K562 (cell line): ENCODE results near the gene SCN8A. TPM values are rescaled to one million over a fixed set of nuclear protein-coding genes. Genes with fewer than 3 reads are reported as not detected.

ENCODE experiments used
- ATAC-seq: fragments of 200-7000 bp; cut with Tn5 transposase; 3 replicates; pipeline ENCODE4 v1.9.1; 2020; ENCODE audit warnings: moderate library complexity
- BruUV-seq: library from RNA; stranded (reverse); fragments of 400-500 nt; replicated peaks from 2 replicates; lab custom pipeline; 2021; lab: Mats Ljungman, UMichigan
- CTCF ChIA-PET: fragments of 300-600 bp; formaldehyde crosslinking; extraction: SDS; loops from one replicate; lab custom pipeline; 2021; ENCODE audit warnings: low intra/inter-chr PET ratio; lab: Yijun Ruan, JAX
- POLR2A ChIA-PET: fragments of 300-600, 350-650 bp; sonication (Branson Sonifier 250); formaldehyde crosslinking; extraction: SDS; loops from one replicate; lab custom pipeline; 2021; ENCODE audit warnings: antibody characterized with exemption, inconsistent platforms; lab: Yijun Ruan, JAX
- DNase-seq, 4 experiments: peaks; one replicate each; pipeline versions ENCODE4 v3.0.0 to v3.0.0-alpha.2; 2011 to 2018; ENCODE audit warnings: low spot score in 3 of 4, mixed read lengths in 3 of 4; ENCODE audit errors: extremely low read depth in 1 of 4
- FAIRE-seq: peaks from 2 replicates; lab custom pipeline; 2011; peaks lifted over from hg19 to GRCh38; lab: Jason Lieb, UNC
- H2AFZ ChIP-seq: 2 replicates; pipeline ENCODE4 v1.6.0; 2011; ENCODE audit warnings: low read depth, low read length, control low read depth, inconsistent platforms
- H3K27ac ChIP-seq: fragments of 200-600 bp; 3 replicates; pipeline ENCODE4 v1.8.0; 2011; ENCODE audit warnings: low read depth, mild to moderate bottlenecking, control low read depth, inconsistent platforms, low read length, moderate library complexity, mixed read lengths; ENCODE audit errors: extremely low read depth
- H3K27me3 ChIP-seq, 2 experiments: fragments of 300-600 bp in 1 of 2; 2 replicates in 1 of 2; 3 replicates in 1 of 2; pipeline versions ENCODE4 v1.6.0 to v1.8.0; 2011; ENCODE audit warnings: inconsistent platforms in 2 of 2, low read length in 2 of 2, mild to moderate bottlenecking in 1 of 2, mixed read lengths in 1 of 2, moderate library complexity in 1 of 2; ENCODE audit not compliant: control insufficient read depth in 2 of 2, insufficient read depth in 2 of 2
- H3K36me3 ChIP-seq: fragments of 300-600 bp; 3 replicates; pipeline ENCODE4 v1.8.0; 2011; ENCODE audit warnings: mild to moderate bottlenecking, low read length, inconsistent platforms; ENCODE audit not compliant: control insufficient read depth, insufficient read depth
- H3K4me1 ChIP-seq, 2 experiments: fragments of 200-600 bp in 1 of 2; replicated peaks in 1 of 2; 2 replicates in 1 of 2; 3 replicates in 1 of 2; pipeline versions ENCODE4 v1.5.1 to v1.8.0; 2011; ENCODE audit warnings: inconsistent platforms in 2 of 2, low read length in 2 of 2, mild to moderate bottlenecking in 1 of 2, mixed read lengths in 1 of 2, moderate library complexity in 1 of 2; ENCODE audit not compliant: control insufficient read depth in 2 of 2, insufficient read depth in 2 of 2
- H3K4me2 ChIP-seq: 2 replicates; pipeline ENCODE4 v1.6.1; 2011; ENCODE audit warnings: low read length, control low read depth, inconsistent platforms, mixed read lengths; ENCODE audit not compliant: insufficient read depth
- H3K4me3 ChIP-seq: fragments of 200-600 bp; sonication (generic), shearing (Covaris generic); 2 replicates; pipeline ENCODE4 v1.5.1; 2016; ENCODE audit warnings: control low read depth, inconsistent platforms
- H3K79me2 ChIP-seq: fragments of 200-600 bp; 3 replicates; pipeline ENCODE4 v1.8.0; 2011; ENCODE audit warnings: low read length, inconsistent platforms; ENCODE audit not compliant: control insufficient read depth, insufficient read depth
- H3K9ac ChIP-seq, 2 experiments: 2 replicates each; pipeline versions ENCODE4 v1.6.0 to v1.6.1; 2011; ENCODE audit warnings: low read depth in 2 of 2, low read length in 2 of 2, control low read depth in 1 of 2, inconsistent platforms in 1 of 2, mild to moderate bottlenecking in 1 of 2, mixed read lengths in 1 of 2; ENCODE audit not compliant: insufficient read depth in 1 of 2
- H3K9me1 ChIP-seq: one replicate; pipeline ENCODE4 v1.6.0; 2011; ENCODE audit warnings: inconsistent platforms, mild to moderate bottlenecking, low read length, moderate library complexity; ENCODE audit not compliant: control insufficient read depth, insufficient read depth
- H3K9me3 ChIP-seq: replicated peaks from 2 replicates; pipeline ENCODE4 v1.5.1; 2011; ENCODE audit warnings: low read depth, low read length, inconsistent platforms; ENCODE audit not compliant: control insufficient read depth, insufficient read depth
- H4K20me1 ChIP-seq: replicated peaks from 2 replicates; pipeline ENCODE4 v1.6.1; 2011; ENCODE audit warnings: low read length, inconsistent platforms, mixed read lengths; ENCODE audit not compliant: control insufficient read depth, insufficient read depth
- AFF1 ChIP-seq, 2 experiments: fragments of 450-650 bp; IDR thresholded peaks; 2 replicates each; pipeline ENCODE4 v1.6.1; 2018; ENCODE audit warnings: mild to moderate bottlenecking in 2 of 2, low read depth in 1 of 2; ENCODE audit not compliant: partially characterized antibody in 2 of 2
- DDX20 ChIP-seq: fragments of 450-650 bp; IDR thresholded peaks from 2 replicates; pipeline ENCODE4 v1.6.1; 2016; ENCODE audit warnings: missing genetic modification characterization, low read depth, mild to moderate bottlenecking, missing compliant biosample characterization, moderate library complexity
- FOSL1 ChIP-seq: fragments of 200-800 bp; sonication (Bioruptor generic); conservative IDR thresholded peaks from 2 replicates; pipeline ENCODE4 v1.6.1; 2016; ENCODE audit warnings: missing genetic modification characterization, missing compliant biosample characterization
- ILF3 ChIP-seq: fragments of 450-650 bp; IDR thresholded peaks from 2 replicates; pipeline ENCODE4 v1.6.1; 2018; ENCODE audit warnings: antibody characterized with exemption, mild to moderate bottlenecking, moderate library complexity, borderline replicate concordance
- NONO ChIP-seq, 2 experiments: fragments of 200-400 bp in 1 of 2; fragments of 450-650 bp in 1 of 2; formaldehyde crosslinking in 1 of 2; IDR thresholded peaks; 2 replicates each; pipeline ENCODE4 v1.6.1; 2017; ENCODE audit warnings: low read depth in 2 of 2, mild to moderate bottlenecking in 2 of 2, moderate library complexity in 2 of 2, low read length in 1 of 2
- TEAD2 ChIP-seq: fragments of 450-650 bp; IDR thresholded peaks from 2 replicates; pipeline ENCODE4 v1.6.1; 2016; ENCODE audit warnings: missing genetic modification characterization, control low read depth, missing compliant biosample characterization
- TSC22D4 ChIP-seq: fragments of 450-650 bp; IDR thresholded peaks from 2 replicates; pipeline ENCODE4 v1.6.1; 2016; ENCODE audit warnings: missing genetic modification characterization, missing biosample characterization, control low read depth
- ZNF263 ChIP-seq: sonication (generic); formaldehyde crosslinking; IDR thresholded peaks from 2 replicates; pipeline ENCODE4 v1.8.0; 2022; ENCODE audit warnings: mild to moderate bottlenecking, missing genetic modification reagents, borderline replicate concordance
- WGBS: fragments of 100-300 bp; shearing (Covaris generic); methylation state at CpG from one replicate; pipeline ENCODE4 v1.1.6; 2016; ENCODE audit warnings: low coverage, mixed read lengths; ENCODE audit not compliant: insufficient coverage; ENCODE audit errors: missing lambda C conversion rate; 5-methylcytosine and 5-hydroxymethylcytosine counted together
- in situ Hi-C: fragments of 300-500 bp; cut with MboI; formaldehyde crosslinking; loops from 4 replicates; pipeline ENCODE4 v1.15.0; 2018; ENCODE audit warnings: inconsistent platforms, mixed read lengths
- intact Hi-C: fragments of 100-400 bp; cut with micrococcal nuclease; formaldehyde crosslinking; loops from 2 replicates; pipeline ENCODE4 v1.14.2; 2022
- polyA plus RNA-seq, 8 experiments: library from polyadenylated mRNA; depleted of rRNA in 4 of 8; stranded (reverse) in 5 of 8; unstranded in 3 of 8; fragments of >200 nt; fragmentation: Nextera tagmentation in 2 of 8; fragmentation: Illumina TruSeq in 1 of 8; extraction: Ambion mirVana in 2 of 8; extraction: Trizol in 1 of 8; gene quantifications; 2 replicates each; pipeline versions ENCODE4 v1.2.1 to v1.2.3, GENCODE V29; 2011 to 2014; ENCODE audit warnings: inconsistent platforms in 1 of 8, missing spikeins in 1 of 8
- total RNA-seq, 7 experiments: library from RNA; depleted of rRNA in 6 of 7; stranded (reverse); fragments of >200 nt in 6 of 7; fragmentation: Illumina TruSeq in 2 of 7; extraction: Trizol in 2 of 7; gene quantifications; 2 replicates each; pipeline versions ENCODE4 v1.2.1 to v1.2.3, GENCODE V29; 2011 to 2021; ENCODE audit warnings: low replicate concordance in 1 of 7
- TF ChIP-seq, protein P1 (sequence below): fragments of 450-650 bp; formaldehyde crosslinking; IDR thresholded peaks from 2 replicates; pipeline ENCODE4 v1.4.0; 2020; ENCODE audit warnings: mild to moderate bottlenecking, mixed read lengths

SCN8A gene
- total and polyA plus RNA-seq, 9 of the 15 experiments (the other 6 are each of a cell fraction or from before 2014, with no cell fraction given): 0.03 to 0.29 (median 0.15) TPM; not detected in 1

DNA sequence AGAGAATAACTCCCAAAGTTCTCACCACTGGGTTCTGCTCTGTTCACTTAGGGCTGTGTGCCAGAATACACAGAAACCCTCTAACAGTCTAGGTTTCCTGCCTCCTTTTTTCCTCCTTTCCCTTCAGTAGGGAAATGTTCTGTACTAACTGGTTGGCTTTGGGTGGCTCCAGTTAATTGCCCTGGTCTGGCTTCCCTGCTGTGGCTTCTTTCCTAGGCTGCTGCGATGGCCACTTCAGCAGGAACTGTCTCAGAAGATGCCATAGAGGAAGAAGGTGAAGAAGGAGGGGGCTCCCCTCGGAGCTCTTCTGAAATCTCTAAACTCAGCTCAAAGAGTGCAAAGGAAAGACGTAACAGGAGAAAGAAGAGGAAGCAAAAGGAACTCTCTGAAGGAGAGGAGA, 115.2 kb downstream of the SCN8A start:
- Histone ChIP-seq H2AFZ (no peak overlapping the region), H3K4me2 (no peak overlapping the region), H3K27me3 (peaks cover 0 to 2% of the 10 kb centered on the region in 2 experiments; a peak in 1 of 5 replicates), H3K9me3 (no peaks in the 10 kb centered on the region), H4K20me1 (no peaks in the 10 kb centered on the region), H3K4me3 (no peak overlapping the region), H3K9ac (no peak overlapping the region), H3K4me1 (no peaks in the 10 kb centered on the region), H3K79me2 (no peaks in the 10 kb centered on the region), H3K9me1 (no peaks in the 10 kb centered on the region), H3K36me3 (no peaks in the 10 kb centered on the region), H3K27ac (no peak overlapping the region)
- ChIA-PET CTCF (no interaction called here), POLR2A (no interaction called here)
- FAIRE-seq (no peak), ATAC-seq (no peak), DNase-seq (no peak)
- WGBS: 0% methylated on average over 3 of the region's 3 CpGs
- in situ Hi-C loops: no loop called here
- BruUV-seq: no TSS peak
- TF ChIP-seq ILF3 (no peak), ZNF263 (CRISPR knock-in tag) (no peak), FOSL1 (tag) (no peak), TEAD2 (tag) (no peak), AFF1 (IDR thresholded peaks at IDR 0.05; ENCODE audit: low read depth in 1 of 2, partially characterized antibody in 2 of 2) (no peak), TSC22D4 (no peak), NONO (IDR thresholded peaks at IDR 0.05; ENCODE audit: low read depth in 2 of 2, low read length in 1 of 2) (no peak), DDX20 (no peak)
- TF ChIP-seq, protein P1, sequence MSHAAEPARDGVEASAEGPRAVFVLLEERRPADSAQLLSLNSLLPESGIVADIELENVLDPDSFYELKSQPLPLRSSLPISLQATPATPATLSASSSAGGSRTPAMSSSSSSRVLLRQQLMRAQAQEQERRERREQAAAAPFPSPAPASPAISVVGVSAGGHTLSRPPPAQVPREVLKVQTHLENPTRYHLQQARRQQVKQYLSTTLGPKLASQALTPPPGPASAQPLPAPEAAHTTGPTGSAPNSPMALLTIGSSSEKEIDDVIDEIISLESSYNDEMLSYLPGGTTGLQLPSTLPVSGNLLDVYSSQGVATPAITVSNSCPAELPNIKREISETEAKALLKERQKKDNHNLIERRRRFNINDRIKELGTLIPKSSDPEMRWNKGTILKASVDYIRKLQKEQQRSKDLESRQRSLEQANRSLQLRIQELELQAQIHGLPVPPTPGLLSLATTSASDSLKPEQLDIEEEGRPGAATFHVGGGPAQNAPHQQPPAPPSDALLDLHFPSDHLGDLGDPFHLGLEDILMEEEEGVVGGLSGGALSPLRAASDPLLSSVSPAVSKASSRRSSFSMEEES (CRISPR knock-in tag): no peak
- intact Hi-C loops: no loop called here
